Measurements from ENCODE around the gene SNRNP35. TPM values are rescaled to one million over a fixed set of nuclear protein-coding genes. Genes with fewer than 3 reads are reported as not detected.
"Not testable (repeated sequence)": the region's sequence is repeated elsewhere in the genome, so short reads cannot be mapped to it uniquely, and the experiment has no call there.

The SNRNP35 gene
- total RNA-seq, 1 donor from 2014 or later, result 11.5 TPM

GRCh38 chr12:123491481-123491880, 33.5 kb downstream of the SNRNP35 start:
- no peaks in the 10 kb centered on the region for H3K36me3 ChIP-seq (ENCODE audit: insufficient read depth, low read length)
- no peak for FAIRE-seq

GRCh38 chr12:123492339-123493039, 34.5 kb downstream of the SNRNP35 start:
- not testable (repeated sequence) for H3K4me3 Mint-ChIP-seq (ENCODE audit: unreplicated experiment); H4K20me1 ChIP-seq (ENCODE audit: insufficient read depth, low read length); FAIRE-seq; DNase-seq (ENCODE audit: low read depth); H3K4me2 ChIP-seq (ENCODE audit: low read length); H3K79me2 ChIP-seq (ENCODE audit: insufficient read depth, low read length); H3K27me3 Mint-ChIP-seq (ENCODE audit: low read depth, unreplicated experiment); H3K27ac ChIP-seq (ENCODE audit: low read depth, low read length); H3K9me3 ChIP-seq (ENCODE audit: insufficient read depth, low read depth, low read length); H3K9ac ChIP-seq (ENCODE audit: low read length); H3K4me1 Mint-ChIP-seq (ENCODE audit: low read depth, unreplicated experiment); H3K27ac Mint-ChIP-seq (ENCODE audit: unreplicated experiment); H3K27me3 ChIP-seq (ENCODE audit: insufficient read depth, low read length); H3K9me3 Mint-ChIP-seq (ENCODE audit: unreplicated experiment); H3K4me1 ChIP-seq (ENCODE audit: insufficient read depth, low read length); H3K36me3 ChIP-seq (ENCODE audit: insufficient read depth, low read length); H2AFZ ChIP-seq (ENCODE audit: low read depth, low read length); H3K4me3 ChIP-seq (ENCODE audit: insufficient read depth, low read depth, low read length)
- H3K36me3 Mint-ChIP-seq (ENCODE audit: low read depth, unreplicated experiment), result peaks cover 24% of the 10 kb centered on the region

More at GRCh38 chr12:123491481-123491880, 33.5 kb downstream of the SNRNP35 start:
- no peak for DNase-seq (ENCODE audit: low read depth)
- Histone ChIP-seq H3K4me3 (ENCODE audit: insufficient read depth, low read depth, low read length) (no peak overlapping the region), H3K9me3 (ENCODE audit: insufficient read depth, low read depth, low read length) (no peaks in the 10 kb centered on the region), H3K27me3 (ENCODE audit: insufficient read depth, low read length) (no peaks in the 10 kb centered on the region), H3K4me1 (ENCODE audit: insufficient read depth, low read length) (no peaks in the 10 kb centered on the region), H3K27ac (ENCODE audit: low read depth, low read length) (no peak overlapping the region), H3K79me2 (ENCODE audit: insufficient read depth, low read length) (no peaks in the 10 kb centered on the region), H2AFZ (ENCODE audit: low read depth, low read length) (no peak overlapping the region), H3K9ac (ENCODE audit: low read length) (no peak overlapping the region), H3K4me2 (ENCODE audit: low read length) (no peak overlapping the region), H4K20me1 (ENCODE audit: insufficient read depth, low read length) (no peaks in the 10 kb centered on the region)
- Mint-ChIP-seq H3K36me3 (ENCODE audit: low read depth, unreplicated experiment) (peaks cover 16% of the 10 kb centered on the region), H3K9me3 (ENCODE audit: unreplicated experiment) (no peaks in the 10 kb centered on the region), H3K27me3 (ENCODE audit: low read depth, unreplicated experiment) (no peaks in the 10 kb centered on the region), H3K4me1 (ENCODE audit: low read depth, unreplicated experiment) (no peaks in the 10 kb centered on the region), H3K4me3 (ENCODE audit: unreplicated experiment) (peak overlapping the region; percentile 34), H3K27ac (ENCODE audit: unreplicated experiment) (no peak overlapping the region)
- TF ChIP-seq EZH2 (IDR thresholded peaks at IDR 0.05; ENCODE audit: insufficient read depth, low read length), result no peak
- TF ChIP-seq, protein P1, sequence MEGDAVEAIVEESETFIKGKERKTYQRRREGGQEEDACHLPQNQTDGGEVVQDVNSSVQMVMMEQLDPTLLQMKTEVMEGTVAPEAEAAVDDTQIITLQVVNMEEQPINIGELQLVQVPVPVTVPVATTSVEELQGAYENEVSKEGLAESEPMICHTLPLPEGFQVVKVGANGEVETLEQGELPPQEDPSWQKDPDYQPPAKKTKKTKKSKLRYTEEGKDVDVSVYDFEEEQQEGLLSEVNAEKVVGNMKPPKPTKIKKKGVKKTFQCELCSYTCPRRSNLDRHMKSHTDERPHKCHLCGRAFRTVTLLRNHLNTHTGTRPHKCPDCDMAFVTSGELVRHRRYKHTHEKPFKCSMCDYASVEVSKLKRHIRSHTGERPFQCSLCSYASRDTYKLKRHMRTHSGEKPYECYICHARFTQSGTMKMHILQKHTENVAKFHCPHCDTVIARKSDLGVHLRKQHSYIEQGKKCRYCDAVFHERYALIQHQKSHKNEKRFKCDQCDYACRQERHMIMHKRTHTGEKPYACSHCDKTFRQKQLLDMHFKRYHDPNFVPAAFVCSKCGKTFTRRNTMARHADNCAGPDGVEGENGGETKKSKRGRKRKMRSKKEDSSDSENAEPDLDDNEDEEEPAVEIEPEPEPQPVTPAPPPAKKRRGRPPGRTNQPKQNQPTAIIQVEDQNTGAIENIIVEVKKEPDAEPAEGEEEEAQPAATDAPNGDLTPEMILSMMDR (IDR thresholded peaks at IDR 0.05; ENCODE audit: insufficient read depth, low read depth, low read length), result no peak

GRCh38 chr12:123494124-123494851, 36.3 kb downstream of the SNRNP35 start:
- H2AFZ ChIP-seq (ENCODE audit: low read depth, low read length), result no peak overlapping the region
- no peak overlapping the region for H3K4me3 Mint-ChIP-seq (ENCODE audit: unreplicated experiment)
- no peak for FAIRE-seq

More at GRCh38 chr12:123494124-123494851, 36.3 kb downstream of the SNRNP35 start:
- Mint-ChIP-seq H3K27me3 (ENCODE audit: low read depth, unreplicated experiment) (no peaks in the 10 kb centered on the region), H3K36me3 (ENCODE audit: low read depth, unreplicated experiment) (peaks cover 24% of the 10 kb centered on the region), H3K9me3 (ENCODE audit: unreplicated experiment) (no peaks in the 10 kb centered on the region), H3K4me1 (ENCODE audit: low read depth, unreplicated experiment) (no peaks in the 10 kb centered on the region), H3K27ac (ENCODE audit: unreplicated experiment) (no peak overlapping the region)
- DNase-seq (ENCODE audit: low read depth), result no peak
- Histone ChIP-seq H3K4me1 (ENCODE audit: insufficient read depth, low read length) (no peaks in the 10 kb centered on the region), H3K79me2 (ENCODE audit: insufficient read depth, low read length) (no peaks in the 10 kb centered on the region), H3K4me2 (ENCODE audit: low read length) (no peak overlapping the region), H3K27ac (ENCODE audit: low read depth, low read length) (no peak overlapping the region), H3K9me3 (ENCODE audit: insufficient read depth, low read depth, low read length) (no peaks in the 10 kb centered on the region), H3K4me3 (ENCODE audit: insufficient read depth, low read depth, low read length) (no peak overlapping the region), H3K9ac (ENCODE audit: low read length) (no peak overlapping the region), H3K36me3 (ENCODE audit: insufficient read depth, low read length) (no peaks in the 10 kb centered on the region), H3K27me3 (ENCODE audit: insufficient read depth, low read length) (no peaks in the 10 kb centered on the region), H4K20me1 (ENCODE audit: insufficient read depth, low read length) (no peaks in the 10 kb centered on the region)
- no peak for TF ChIP-seq EZH2 (IDR thresholded peaks at IDR 0.05; ENCODE audit: insufficient read depth, low read length)
- TF ChIP-seq, protein P1 (IDR thresholded peaks at IDR 0.05; ENCODE audit: insufficient read depth, low read depth, low read length), result no peak

Measured in astrocyte (in vitro differentiated cells and primary cell).